K562 treated with DMSO at 1 percent for 48 hours (cell line): ENCODE measurements around the gene C6orf163. TPM values are rescaled to one million over a fixed set of nuclear protein-coding genes. Genes with fewer than 3 reads are reported as not detected.

Source experiments
- total RNA-seq: library from RNA; unstranded; fragments of 300-600 nt; gene quantifications from 2 replicates; pipeline ENCODE4 v1.2.3, GENCODE V29; 2022; ENCODE audit warnings: low replicate concordance; ENCODE audit errors: extremely low read depth

Gene C6orf163
- not detected in 2 replicates for total RNA-seq

GRCh38 chr6:87344731-87345130, at the start of gene C6orf163:
Gene C6orf163 (plus strand): TSS chr6:87344813. CDS start chr6:87345100, 287 bp downstream.

GRCh38 chr6:87322304-87323212, 22.1 kb upstream of the C6orf163 start, which contains the start of gene SMIM8:
Gene SMIM8 (plus strand): TSS chr6:87322588. CDS start chr6:87337032, 14,444 bp downstream.

GRCh38 chr6:87407901-87408720, 63.5 kb downstream of the C6orf163 start, which contains the start of gene CFAP206:
Gene CFAP206 (plus strand): TSS chr6:87407972. CDS start chr6:87409840, 1,868 bp downstream.

Other genes starting within 250 kb of the C6orf163 start
- not detected in 2 replicates for gene CGA, start 249.7 kb upstream of the C6orf163 start, total RNA-seq
- not detected in 2 replicates for gene ZNF292, start 189.2 kb upstream of the C6orf163 start, total RNA-seq
- gene SMIM8, start 22.2 kb upstream of the C6orf163 start, total RNA-seq = not detected in 2 replicates
- not detected in 2 replicates for gene GJB7, start 15.5 kb upstream of the C6orf163 start, total RNA-seq
- gene CFAP206, start 63.2 kb downstream of the C6orf163 start, total RNA-seq = not detected in 2 replicates
- gene SLC35A1, start 128.2 kb downstream of the C6orf163 start, total RNA-seq = not detected in 2 replicates
- not detected in 2 replicates for gene RARS2, start 245.2 kb downstream of the C6orf163 start, total RNA-seq
- not detected in 2 replicates for gene ORC3, start 245.3 kb downstream of the C6orf163 start, total RNA-seq